A172 (cell line): ENCODE results near the gene KLHL14. TPM values are rescaled to one million over a fixed set of nuclear protein-coding genes. Genes with fewer than 3 reads are reported as not detected.
A peak's percentile ranks its signal among the peaks of the same experiment; 100 is the strongest.
"Not testable (repeated sequence)": the region's sequence is repeated elsewhere in the genome, so short reads cannot be mapped to it uniquely, and the experiment has no call there.

Experiments
- DNase-seq: peaks from one replicate; pipeline ENCODE4 v3.0.0-alpha.2; 2015; ENCODE audit warnings: low spot score
- total RNA-seq: library from RNA; depleted of rRNA; stranded (reverse); fragments of >200 nt; shearing (Covaris generic); gene quantifications from 2 replicates; pipeline ENCODE4 v1.2.3, GENCODE V29; 2014

Gene KLHL14
- total RNA-seq, 1 experiment from 2014 or later = not detected

DNA sequence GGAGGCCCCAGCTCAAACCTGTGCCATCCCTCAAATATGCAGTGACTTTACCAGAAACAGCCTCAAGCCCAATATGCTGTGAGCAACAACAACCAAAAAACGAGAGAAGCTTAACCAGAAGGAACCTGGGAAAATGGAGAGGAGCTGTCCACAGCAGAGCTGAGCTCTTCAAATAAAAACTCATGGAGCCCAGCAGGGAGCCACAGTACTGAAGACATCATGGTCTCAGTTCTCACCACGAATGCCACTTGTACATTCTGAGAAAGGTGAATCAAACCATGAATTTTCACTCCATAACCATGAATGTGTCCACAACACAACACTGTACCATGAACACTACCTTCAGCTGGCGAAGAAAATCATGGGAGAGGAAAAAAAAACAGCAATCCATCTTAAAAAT is 50.5 kb downstream of the KLHL14 start:
- no peak for DNase-seq

DNA sequence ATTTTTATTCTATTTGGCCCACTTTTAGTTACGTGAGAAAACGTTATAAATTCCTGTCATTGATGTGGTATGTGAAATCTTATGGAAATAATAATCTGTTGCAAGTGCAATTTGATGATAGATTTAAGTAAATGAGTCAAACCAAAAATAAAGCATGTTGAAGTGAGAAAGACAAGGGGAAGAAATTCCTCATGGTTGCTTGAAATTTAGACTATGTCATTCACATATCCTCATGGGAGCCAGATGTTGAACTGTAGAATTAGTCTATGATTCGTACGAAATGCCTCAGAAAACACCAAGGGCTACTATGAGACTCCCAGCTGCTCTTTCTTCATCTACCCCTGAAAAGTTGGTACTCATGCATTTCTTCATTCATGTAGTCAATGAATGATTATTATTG is 55.7 kb downstream of the KLHL14 start:
- no peak for DNase-seq

DNA sequence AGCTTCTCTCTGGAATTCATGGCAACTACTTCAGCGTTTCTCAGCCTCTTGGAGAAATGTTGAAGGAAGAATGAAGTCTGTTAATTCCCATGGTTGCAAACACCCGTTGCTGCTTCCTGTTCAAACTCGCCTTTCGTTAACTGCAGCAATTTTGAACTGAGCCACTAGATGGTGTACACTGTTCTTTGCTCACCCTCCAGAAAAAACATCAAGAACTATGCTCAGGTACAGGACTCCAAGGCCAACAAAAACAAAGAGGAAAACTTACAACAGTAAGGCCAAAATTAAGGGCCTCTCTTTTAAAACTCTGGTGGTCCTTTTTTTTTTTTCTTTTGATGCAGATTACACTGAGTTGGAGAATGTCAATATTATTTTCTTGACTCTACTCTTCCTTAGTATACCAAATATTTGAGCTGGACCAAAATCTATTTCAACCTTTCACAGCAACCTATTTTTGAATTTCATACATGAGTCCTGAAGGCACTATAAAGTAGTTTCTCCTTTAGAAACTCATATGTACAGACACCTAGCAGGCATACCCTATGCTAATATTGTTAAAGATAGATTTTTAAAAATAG is 58.2 kb downstream of the KLHL14 start:
- DNase-seq = peak; percentile 47

DNA sequence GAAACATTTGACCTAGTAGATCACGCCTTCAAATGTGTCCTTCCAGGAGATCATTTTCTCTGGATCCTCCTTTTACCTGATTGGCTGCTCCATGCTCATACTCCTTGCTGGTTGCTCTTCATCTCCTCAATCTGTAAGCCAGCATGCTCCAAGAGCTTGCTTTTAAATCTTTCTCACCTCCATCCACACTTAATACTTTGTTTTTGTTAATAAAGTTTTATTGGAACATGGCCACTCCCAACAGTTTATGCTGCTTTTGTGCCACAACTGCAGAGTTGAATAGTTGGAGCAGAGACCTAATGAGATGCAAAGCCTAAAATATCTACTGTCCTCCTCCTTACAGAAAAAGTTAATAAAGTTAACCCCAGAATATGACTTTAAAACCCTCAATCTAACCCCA is 60.0 kb downstream of the KLHL14 start:
- no peak for DNase-seq

DNA sequence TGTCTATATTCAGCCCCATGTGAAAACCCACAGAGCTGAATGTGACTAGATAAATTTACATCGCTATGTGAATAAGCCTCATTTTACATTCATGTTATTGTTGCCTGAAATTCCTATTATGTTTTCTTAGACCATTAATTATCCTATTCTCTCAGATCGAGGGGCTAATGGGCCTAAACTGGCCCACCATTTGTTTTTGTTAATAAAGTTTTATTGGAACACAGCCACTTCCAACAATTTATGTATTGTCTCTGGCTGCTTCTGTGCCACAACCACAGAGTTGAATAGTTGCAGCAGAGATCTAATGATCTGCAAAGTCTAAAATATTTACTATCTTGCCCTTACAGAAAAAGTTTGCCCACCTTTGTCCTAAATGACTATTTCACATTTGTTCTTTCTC is 61.0 kb downstream of the KLHL14 start:
- DNase-seq = no peak

DNA sequence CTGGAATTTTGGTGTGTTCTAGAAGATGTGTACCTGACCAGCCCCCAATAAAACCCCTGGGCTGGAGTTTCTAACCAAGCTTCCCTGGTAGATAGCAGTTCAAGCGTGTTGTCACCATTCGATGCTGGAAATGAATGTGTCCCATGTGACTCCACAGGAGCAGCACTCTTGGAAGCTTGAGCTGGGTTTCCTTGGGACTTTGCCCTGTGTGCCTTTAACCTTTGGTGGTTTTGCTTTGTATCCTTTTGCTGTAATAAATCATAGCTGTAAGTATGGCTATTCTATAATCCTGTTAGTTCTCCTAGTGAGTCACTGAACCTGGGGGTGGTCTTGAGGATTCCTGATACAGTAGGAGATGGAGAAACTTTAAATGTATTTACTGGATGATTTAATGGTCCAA is 65.2 kb downstream of the KLHL14 start:
- DNase-seq = no peak

DNA sequence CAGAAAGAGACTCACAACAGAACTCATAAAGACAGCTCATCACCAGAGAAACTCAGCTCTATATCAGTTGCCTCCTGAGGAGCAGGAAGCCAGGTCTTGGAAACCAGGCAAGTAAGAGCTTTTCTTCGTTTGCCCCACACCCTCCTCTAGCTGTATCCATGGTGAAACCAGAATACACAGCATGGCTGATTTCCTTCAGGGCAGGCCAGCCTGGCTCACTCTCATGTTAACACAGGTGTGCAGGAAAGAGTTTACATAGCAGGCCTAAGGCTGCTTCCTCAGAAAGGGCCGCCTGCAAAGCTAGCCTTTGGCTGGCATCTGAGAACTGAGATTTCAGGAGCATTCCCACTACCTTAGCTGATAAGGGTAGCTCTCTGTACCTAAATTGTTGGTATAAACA is 65.7 kb downstream of the KLHL14 start:
- no peak for DNase-seq

DNA sequence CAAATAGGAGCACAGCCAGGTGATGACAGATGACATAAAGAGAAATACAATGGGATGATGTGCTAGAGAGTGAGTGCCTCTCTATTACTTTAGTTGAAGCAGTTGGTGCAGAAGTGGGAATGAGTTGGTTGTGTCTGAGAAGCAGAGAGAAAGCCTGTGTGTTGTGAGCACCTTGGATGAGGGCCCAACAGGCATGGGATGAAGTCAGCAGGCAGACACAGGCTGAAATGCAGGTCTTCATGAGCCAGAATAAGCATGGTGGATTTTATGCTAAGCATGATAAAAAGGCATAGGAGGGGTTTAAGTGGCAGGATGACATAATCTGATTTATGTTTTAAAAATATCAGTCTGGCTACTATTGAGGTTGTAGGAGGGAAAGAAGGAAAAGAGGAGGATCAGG is 71.5 kb downstream of the KLHL14 start:
- no peak for DNase-seq

DNA sequence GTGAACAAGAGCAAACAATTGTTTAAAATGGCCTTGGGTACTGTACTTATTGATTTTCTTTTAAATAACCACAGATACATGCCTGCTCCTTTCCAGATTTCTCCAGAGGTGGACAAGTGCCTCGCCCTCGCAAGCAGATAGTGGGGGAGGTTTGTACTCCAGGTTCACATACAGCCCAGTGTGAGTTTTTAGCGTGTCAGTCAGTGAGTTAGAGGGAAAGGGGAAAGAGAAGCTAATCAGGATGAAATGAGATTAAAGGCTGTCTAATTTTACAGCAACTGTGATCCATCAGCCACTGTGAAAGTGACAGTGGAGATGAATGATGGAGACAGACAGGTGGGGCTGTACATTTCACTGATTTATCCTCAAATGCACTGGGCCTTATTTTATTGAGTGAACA is 74.7 kb downstream of the KLHL14 start:
- DNase-seq = no peak

DNA sequence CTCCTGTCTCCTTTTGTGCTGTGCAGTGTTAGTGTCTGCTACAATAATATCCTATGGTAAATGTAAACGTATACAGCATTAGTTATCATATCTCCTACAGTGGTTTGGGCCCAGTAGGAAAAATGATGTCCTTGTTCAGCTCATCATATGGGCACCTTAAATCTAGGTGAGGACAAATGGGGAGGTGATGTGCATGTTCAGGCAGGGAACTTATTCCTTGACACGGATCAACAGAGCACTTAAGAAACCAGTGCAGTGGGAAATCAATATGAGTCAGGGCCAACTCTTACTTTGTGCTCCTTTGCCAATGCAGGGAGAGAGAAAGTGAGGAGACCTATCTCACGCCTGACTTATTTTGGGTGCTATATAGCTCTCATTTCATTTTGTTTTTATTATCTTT is 76.4 kb downstream of the KLHL14 start:
- no peak for DNase-seq

DNA sequence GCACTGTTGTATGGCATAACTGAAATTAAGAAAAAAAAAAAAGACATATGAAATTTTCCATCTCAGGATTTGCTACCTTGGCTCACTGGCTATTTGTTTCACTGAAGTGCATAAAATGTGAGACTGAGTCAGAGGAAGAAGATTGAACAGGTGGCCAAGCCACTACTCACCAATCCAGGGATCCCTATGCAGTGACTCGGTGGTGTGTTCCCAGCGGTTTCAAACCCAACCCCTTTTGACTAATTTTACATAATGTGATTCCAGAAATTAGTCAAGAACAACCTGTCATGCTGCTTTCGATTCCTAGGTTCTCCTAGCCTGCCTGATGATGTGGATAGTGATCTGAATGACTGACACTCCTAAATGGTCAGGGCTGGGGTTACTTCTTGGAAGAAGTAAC is 77.3 kb downstream of the KLHL14 start:
- DNase-seq = no peak

DNA sequence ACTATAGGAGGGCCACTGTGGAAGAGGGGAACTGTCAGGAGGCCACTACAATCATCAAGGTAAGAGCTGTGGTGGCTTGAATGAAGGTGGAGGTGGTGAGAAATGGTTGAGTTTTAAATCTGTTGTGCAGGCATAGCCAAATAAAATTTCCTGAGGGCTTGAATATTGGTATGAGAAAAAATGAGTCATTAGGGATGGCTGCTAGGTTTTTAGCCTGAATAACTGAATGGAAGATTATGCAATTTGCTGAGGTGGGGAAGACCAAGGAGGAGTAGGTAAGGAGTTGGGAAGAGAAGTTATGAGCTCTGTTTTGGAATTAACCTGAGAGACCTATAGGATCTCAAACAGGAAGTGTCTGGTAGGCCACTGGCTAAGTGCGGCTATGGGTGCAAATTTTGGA is 84.0 kb downstream of the KLHL14 start:
- DNase-seq = no peak

DNA sequence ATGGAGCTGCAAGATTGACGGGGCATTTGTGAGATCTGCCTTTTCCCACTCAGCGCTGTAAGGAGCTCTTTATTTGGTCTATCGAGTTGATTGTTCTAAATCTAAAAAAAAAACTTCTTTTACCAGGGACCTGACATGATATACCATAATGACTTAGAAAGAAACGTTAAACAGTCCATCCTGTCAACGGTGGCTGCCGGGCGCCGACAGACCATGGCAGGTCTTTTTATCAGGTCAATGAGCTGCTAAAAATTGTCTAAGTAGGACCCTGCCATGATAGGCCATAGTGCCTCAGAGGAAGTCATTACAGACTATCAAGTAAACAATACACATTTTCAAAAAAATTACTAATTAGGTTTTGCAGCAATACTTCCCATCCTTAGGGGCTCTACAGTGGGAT is 87.9 kb downstream of the KLHL14 start:
- no peak for DNase-seq

DNA sequence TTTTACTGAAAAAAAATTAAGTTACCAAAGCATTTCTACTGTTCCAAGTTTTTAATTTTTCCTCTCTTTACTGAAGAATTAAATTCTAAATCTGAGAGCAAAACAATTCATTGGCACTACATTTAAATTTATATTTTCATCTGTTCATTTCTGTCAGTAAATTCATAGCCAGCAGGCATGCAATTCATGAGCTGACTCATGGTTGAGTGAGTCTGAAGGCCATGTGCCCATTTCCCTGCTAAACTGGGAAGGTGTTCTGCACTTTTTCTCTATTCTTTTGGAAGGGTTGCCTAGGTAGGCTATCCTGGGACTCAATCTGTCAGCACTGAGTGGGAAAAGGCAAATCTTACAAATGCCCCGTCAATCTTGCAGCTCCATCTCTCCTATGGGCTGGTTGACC is 88.7 kb downstream of the KLHL14 start:
- no peak for DNase-seq

DNA sequence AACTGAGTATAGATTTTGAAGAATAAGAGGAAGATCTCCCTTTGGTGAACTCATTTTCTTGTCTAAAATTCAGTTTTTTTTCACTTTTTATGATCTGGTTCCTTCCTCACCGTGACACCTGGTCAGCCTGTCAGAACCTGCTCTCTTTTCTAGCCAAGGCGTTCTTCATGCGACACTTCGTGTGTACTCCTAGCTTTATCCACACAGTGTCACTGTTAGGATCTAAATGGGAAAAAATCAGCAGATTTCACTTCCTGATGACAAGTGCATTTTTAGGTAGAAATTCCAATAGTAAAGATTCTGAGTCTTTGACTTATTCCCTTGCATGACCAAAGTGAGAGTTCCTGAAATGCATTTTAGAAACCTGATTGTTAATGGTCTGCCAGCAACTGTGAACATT is 89.8 kb downstream of the KLHL14 start:
- no peak for DNase-seq

DNA sequence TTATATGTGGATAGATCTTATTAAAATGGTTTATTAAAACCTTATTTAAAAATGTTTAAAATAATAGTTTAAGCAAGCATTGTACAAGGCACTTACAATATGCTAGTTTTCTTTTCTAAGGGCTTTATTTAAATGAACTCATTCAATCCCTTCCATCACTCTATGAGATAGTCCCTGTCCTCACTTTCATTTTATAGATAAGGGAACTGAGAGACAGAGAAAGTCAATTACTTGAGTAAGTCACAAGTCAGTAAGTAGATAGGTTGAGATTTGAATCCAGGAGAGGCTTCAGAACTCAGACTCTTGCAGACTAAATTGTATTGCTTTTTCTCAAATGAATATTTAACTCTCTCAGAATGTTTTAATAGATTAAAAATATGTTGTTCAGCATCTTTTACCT is 95.2 kb downstream of the KLHL14 start:
- no peak for DNase-seq

DNA sequence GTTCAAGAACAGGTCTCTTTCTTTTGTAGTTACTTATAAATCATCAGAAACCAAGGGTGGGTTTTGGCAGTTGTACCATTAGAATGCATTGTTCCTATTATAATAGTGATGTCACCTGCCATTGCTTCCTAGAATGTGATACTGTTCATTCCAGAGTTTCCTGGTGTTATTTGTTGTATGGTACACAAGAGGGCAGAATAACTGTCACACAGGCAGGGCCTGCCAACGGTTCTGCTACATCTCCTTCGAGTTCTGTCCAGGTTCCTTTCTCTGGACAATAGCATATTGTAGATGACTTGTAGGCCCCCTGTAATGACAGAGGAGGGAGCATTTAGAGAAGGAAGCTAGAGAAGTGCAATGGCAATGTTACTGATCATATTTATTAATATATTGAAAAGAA is 98.3 kb downstream of the KLHL14 start:
- no peak for DNase-seq

DNA sequence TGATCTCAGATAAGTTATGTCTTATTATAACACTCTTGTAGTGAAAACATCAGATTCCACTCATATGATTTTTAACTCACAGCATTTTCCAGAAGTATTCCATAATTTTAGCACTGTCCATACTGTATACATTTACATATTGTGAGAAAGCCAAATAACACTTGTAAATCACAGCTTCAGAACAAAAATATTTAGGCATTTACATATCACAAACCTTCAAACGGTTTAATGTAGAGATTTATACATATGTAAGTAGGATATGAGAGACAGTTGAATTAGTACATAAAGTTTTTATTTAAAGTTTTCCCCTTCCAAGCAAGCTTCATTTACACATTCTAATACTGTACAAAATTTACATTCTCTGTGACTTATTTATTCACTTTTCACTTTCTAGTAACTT is 100.4 kb downstream of the KLHL14 start:
- DNase-seq = no peak

DNA sequence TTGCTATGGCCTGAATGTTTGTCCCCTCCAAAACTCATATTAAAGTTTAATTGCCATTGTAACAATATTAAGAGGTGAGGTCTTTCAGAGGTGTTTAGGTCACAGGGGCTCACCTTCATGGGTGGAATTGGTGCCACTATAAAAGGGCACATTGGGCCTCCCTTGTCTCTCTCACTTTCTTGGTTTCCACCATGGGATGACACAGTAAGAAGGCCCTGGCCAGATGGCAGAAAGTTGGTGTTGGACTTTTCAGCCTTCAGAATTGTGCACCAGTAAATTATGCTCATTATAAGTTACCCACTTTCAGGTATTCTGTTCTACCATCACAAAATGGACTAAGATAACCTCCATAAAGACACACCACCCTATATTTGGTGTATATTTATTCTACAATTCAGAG is 102.1 kb downstream of the KLHL14 start:
- no peak for DNase-seq

DNA sequence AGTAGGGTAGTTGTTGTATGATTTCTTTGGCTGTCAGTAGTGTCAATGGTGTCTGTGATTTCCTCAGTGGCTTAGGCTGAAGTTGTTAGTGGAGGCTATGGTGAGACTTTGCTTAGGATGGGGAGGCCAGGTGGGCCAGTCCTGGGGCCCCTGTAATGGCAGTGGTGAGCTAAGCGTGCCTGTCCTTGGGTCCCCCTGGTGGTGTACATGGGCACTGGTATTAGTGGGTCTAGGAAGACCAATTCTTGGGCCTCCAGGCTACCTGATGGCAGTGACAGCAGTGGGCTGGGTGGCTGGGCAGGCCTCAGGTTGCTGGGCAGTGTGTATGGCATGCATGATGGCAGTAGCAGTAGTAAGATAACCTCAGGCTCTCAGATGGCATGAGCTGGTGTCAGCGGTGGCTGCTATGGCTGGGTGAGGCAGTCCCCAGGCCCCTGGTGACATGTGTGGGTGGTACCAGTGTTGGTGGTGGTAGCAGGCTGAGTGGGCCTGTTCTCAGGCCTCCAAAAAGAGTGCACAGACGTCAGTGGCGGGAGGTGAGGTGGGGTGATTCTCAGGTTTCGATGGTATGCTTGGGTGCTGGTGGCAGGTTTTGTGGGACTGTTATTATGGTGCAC is 103.2 kb downstream of the KLHL14 start:
- no peak for DNase-seq

DNA sequence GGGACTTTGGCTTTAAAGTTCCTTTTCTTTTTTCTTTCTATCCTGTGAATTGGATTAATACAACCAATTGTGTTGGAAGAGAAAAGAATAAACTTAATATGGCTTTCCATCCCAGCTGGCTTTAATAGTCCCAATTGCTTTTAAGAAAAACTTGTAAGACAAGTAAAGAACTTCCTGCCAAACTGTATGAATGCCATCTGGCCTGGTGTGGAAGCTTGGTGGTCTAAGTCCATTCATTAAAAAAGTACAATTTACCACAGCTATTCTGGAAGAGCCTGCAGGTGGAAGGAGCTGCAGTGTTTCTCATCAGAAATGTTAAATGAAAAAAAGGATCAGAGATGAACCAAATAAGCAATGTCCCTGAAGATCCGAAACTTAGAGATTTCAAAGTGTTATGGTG is 103.9 kb downstream of the KLHL14 start:
- DNase-seq = no peak

DNA sequence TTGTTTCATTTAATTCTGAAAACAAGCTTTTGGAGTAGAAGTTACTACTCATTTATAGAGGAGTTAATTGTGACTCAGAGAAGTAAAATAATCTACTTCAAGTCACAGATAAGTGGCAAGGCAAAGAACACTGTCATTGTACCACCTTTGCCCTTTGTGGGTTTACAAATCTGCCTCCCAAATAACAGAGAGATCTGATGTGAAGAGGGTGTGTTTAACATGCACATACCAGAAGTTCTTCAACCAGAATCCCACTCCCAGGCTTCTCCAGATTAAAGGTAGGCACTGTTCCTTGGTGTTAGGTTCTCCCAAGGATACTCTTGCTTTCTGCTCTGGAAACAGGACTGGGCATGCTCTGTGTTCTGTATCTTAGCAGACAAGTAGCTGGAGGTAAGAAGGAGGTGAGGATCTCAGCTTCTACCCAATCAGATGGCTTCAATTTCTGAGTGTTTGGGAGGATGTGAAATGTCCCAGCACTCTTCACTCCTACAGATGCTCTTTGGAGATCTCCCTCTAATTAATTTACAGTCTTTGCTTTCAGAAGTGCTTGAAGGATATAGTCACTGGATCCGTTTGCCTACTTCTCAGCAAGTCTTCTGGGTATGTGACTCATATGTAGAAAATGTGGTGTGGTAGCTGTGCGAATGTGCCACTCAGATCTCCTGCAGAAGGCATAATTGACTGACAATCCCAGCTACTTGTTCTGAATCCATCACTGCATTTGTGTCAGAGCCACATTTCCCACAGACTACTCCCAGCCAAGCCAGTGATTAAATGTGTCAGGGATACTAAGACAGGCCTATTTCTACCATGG is 111.1 kb downstream of the KLHL14 start:
- peak; percentile 4 for DNase-seq

DNA sequence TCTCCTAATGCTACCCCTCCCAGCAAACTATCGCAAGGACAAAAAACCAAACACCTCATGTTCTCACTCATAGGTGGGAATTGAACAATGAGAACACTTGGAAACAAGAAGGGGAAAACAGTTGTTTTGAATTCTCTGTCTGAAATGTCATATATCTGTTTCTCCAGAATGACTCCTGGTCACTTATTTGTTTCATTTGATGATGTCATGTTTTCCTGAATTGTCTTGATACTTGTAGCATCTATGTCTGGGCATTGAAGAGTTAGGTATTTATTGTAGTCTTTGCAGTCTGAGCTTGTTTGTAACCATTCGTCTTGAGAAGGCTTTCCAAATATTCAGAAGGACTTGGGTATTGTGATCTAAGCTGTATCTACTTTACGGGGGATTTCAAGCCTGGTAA is 118.3 kb downstream of the KLHL14 start:
- DNase-seq = not testable (repeated sequence)
